ENCODE measurements around the gene STK4. TPM values are rescaled to one million over a fixed set of nuclear protein-coding genes. Genes with fewer than 3 reads are reported as not detected.

Gene STK4
- total RNA-seq, 1 experiment from 2014 or later, result 43.0 TPM

DNA sequence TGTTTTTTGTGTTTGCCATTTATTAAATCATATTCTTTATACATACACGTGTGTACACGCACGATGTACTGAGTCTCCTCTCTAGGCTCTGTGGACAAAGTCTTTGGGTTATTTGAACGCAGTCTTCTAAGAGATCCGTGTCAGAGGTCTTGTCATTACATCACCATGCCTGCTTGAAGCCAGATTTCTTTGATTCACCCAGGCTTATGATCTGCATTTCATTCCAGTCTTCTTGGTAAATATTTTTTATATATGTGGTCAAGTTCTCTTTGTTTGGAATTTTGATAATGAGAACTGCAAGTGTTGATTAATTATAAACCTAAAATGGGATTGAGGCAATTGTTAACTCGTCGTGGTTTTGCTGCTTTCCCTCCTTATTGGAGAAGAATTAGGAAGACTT, 100.1 kb downstream of the STK4 start:
- H3K27me3 Mint-ChIP-seq (ENCODE audit: low read depth), result no peaks in the 10 kb centered on the region
- no peak overlapping the region for H3K14ac ChIP-seq (ENCODE audit: insufficient read depth, low read length)
- H3K9me3 ChIP-seq (ENCODE audit: control insufficient read depth, low read depth, low read length), result no peaks in the 10 kb centered on the region
- H3T11ph ChIP-seq (ENCODE audit: low read length), result no peak overlapping the region
- no peaks in the 10 kb centered on the region; a peak in 1 of 5 replicates for H3K9me3 Mint-ChIP-seq
- no peaks in the 10 kb centered on the region for H3K23me2 ChIP-seq (ENCODE audit: insufficient read length, low read depth, low read length, poor library complexity, severe bottlenecking)
- TF ChIP-seq, protein P1, sequence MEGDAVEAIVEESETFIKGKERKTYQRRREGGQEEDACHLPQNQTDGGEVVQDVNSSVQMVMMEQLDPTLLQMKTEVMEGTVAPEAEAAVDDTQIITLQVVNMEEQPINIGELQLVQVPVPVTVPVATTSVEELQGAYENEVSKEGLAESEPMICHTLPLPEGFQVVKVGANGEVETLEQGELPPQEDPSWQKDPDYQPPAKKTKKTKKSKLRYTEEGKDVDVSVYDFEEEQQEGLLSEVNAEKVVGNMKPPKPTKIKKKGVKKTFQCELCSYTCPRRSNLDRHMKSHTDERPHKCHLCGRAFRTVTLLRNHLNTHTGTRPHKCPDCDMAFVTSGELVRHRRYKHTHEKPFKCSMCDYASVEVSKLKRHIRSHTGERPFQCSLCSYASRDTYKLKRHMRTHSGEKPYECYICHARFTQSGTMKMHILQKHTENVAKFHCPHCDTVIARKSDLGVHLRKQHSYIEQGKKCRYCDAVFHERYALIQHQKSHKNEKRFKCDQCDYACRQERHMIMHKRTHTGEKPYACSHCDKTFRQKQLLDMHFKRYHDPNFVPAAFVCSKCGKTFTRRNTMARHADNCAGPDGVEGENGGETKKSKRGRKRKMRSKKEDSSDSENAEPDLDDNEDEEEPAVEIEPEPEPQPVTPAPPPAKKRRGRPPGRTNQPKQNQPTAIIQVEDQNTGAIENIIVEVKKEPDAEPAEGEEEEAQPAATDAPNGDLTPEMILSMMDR (conservative IDR thresholded peaks at IDR 0.05), result no peak
- H4K8ac ChIP-seq (replicated peaks; ENCODE audit: insufficient read length, low read depth, low read length), result no peak overlapping the region
- DNase-seq, result no peak
- H2AK5ac ChIP-seq (ENCODE audit: insufficient read length, low read length), result no peak overlapping the region
- no peak overlapping the region for H2BK20ac ChIP-seq (ENCODE audit: low read depth, low read length, poor library complexity, severe bottlenecking)
- no peak overlapping the region for H2BK12ac ChIP-seq (ENCODE audit: insufficient read length, low read depth, low read length)
- no peak overlapping the region for H2BK120ac ChIP-seq (ENCODE audit: low read depth, low read length, poor library complexity, severe bottlenecking)
- H3K4me1 ChIP-seq (ENCODE audit: insufficient read depth, low read length), result no peaks in the 10 kb centered on the region
- no peak overlapping the region for H3K9ac ChIP-seq (ENCODE audit: extremely low read depth, insufficient read length, low read length)
- peaks cover 3% of the 10 kb centered on the region in 2 experiments; a peak in 3 of 4 replicates for H3K4me1 Mint-ChIP-seq
- H3K4me3 Mint-ChIP-seq, result no peak overlapping the region
- no peaks in the 10 kb centered on the region; the same call in 1 of the 2 replicates for H3K79me2 ChIP-seq (ENCODE audit: insufficient read depth, low read length)
- no peak overlapping the region for H4K91ac ChIP-seq (ENCODE audit: insufficient read length, low read depth, low read length)
- H4K5ac ChIP-seq (ENCODE audit: insufficient read length, low read depth, low read length), result no peak overlapping the region
- H3K18ac ChIP-seq (ENCODE audit: insufficient read length, low read depth, low read length), result no peak overlapping the region
- H3K4ac ChIP-seq (ENCODE audit: low read depth, low read length), result no peak overlapping the region
- H3K56ac ChIP-seq (ENCODE audit: insufficient read length, low read depth, low read length), result no peak overlapping the region
- H3K27me3 ChIP-seq (ENCODE audit: insufficient read depth, low read length), result no peaks in the 10 kb centered on the region
- H3K27ac ChIP-seq (ENCODE audit: insufficient read length, low read depth, low read length), result no peak overlapping the region
- peaks cover 7 to 11% (median 10%) of the 10 kb centered on the region in 3 experiments; a peak in 6 of 7 replicates for H3K36me3 Mint-ChIP-seq (ENCODE audit: insufficient read depth in 1 of 3, low read depth in 3 of 3)
- no peak overlapping the region for H3K27ac Mint-ChIP-seq
- WGBS (ENCODE audit: extremely low coverage, insufficient read length, low lambda C conversion rate), result no CpG with 5 or more reads among the region's 7 CpGs
- no peak overlapping the region for H2BK15ac ChIP-seq (ENCODE audit: low read depth, low read length)
- H4K20me1 ChIP-seq (ENCODE audit: control insufficient read depth, insufficient read depth, insufficient read length), result no peaks in the 10 kb centered on the region
- peaks cover 3% of the 10 kb centered on the region for H3K79me1 ChIP-seq (ENCODE audit: insufficient read depth, low read depth, low read length, poor library complexity, severe bottlenecking)
- H2BK5ac ChIP-seq (ENCODE audit: insufficient read length, low read length), result no peak overlapping the region
- no peak overlapping the region for H3K23ac ChIP-seq (ENCODE audit: insufficient read length, low read depth, low read length)
- no peak overlapping the region for H2AFZ ChIP-seq (ENCODE audit: low read length)
- no peak overlapping the region for H3K4me2 ChIP-seq (ENCODE audit: insufficient read depth, insufficient read length, low read length)

Measured in H9 (cell line).